ENCODE data around the gene AOPEP.

- TF ChIP-seq CTCF (IDR thresholded peaks at IDR 0.05), result no peak
- no peak for TF ChIP-seq POLR2A (IDR thresholded peaks at IDR 0.05)
Observed at GRCh38 chr9:94870465-94870792, 143.9 kb downstream of the AOPEP start.
